Measurements from ENCODE around the gene MRTO4.
"Not testable (repeated sequence)": the region's sequence is repeated elsewhere in the genome, so short reads cannot be mapped to it uniquely, and the experiment has no call there.

MRTO4 gene

GRCh38 chr1:19222979-19223824 is 28.4 kb upstream of the MRTO4 start:
- no peak for DNase-seq (ENCODE audit: low spot score)

DNA sequence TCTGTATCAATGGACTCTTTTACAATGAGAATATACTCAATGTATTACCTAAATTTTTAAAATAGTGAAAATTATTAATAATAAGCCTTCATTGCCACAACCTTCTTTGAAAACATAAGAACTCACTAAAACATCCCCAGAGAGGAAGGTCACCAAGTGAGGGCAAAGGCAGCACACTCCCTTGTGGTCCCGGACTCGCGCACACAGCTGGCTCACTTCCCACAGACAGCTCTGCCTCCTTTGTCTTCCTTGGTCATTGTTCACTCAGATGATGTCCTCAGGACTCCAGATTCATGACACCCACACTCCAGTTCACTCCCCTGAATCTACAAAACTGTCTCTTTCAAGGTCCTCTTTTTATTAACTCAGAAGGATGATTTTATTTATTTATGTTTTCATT is 22.4 kb upstream of the MRTO4 start:
- DNase-seq (ENCODE audit: low spot score) = no peak

- no peak for DNase-seq (ENCODE audit: low spot score)
These were observed 21.7 kb upstream of the MRTO4 start for GRCh38 chr1:19229828-19230325.

DNA sequence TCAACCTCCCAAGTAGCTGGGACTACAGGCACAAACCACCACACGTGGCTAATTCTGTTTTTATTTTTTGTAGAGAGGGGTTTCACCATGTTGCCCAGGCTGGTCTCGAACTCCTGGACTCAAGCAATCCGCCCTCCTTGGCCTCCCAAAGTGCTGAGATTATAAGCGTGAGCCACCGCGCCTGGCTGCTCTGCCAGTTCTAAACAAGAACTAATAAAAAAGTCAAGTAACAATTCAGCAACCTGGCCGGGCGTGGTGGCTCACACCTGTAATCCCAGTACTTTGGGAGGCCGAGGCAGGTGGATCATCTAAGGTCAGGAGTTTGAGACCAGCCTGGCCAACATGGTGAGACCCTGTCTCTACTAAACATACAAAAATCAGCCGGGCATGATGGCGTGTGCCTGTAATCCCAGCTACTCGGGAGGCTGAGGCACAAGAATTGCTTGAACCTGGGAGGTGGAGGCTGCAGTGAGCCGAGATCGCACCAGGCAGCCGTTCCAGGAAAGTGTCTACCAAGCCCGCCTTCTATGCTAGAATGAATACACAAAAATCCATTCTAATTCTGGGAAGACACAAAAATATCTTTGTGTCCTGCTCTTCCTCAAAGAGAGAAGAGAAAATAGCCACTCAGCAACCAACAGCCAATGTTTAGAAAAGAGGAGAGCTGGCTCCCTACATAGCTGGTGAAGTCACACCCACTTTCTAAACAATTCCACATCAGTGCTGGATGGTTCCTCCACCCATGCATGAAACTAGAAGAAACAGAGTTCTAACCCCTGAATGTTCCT is 19.7 kb upstream of the MRTO4 start:
- not testable (repeated sequence) for DNase-seq (ENCODE audit: low spot score)

- no peak for DNase-seq (ENCODE audit: low spot score)
These were observed 19.1 kb upstream of the MRTO4 start for GRCh38 chr1:19232524-19232846.

DNA sequence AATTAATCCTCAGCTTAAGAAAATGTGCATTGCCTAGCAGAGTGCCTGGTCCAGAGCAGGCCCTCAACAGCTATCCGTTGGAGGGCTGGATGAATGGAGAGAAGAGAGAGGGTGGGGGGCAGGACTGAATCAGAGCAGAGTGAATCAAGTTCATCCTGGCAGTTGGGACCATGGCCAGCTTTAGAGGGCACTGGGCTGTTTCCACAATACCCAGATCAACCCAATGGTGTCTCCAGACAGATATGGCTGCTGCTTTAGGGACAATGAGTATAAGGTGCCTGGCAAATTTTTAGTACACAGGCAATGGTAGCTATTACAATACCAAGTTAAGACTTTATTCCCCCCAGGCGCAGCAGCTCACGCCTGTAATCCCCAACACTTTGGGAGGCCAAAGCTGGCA is 17.4 kb upstream of the MRTO4 start:
- no peak for DNase-seq (ENCODE audit: low spot score)

- no peak for DNase-seq (ENCODE audit: low spot score)
These were observed 11.7 kb upstream of the MRTO4 start for GRCh38 chr1:19239876-19240275.

DNA sequence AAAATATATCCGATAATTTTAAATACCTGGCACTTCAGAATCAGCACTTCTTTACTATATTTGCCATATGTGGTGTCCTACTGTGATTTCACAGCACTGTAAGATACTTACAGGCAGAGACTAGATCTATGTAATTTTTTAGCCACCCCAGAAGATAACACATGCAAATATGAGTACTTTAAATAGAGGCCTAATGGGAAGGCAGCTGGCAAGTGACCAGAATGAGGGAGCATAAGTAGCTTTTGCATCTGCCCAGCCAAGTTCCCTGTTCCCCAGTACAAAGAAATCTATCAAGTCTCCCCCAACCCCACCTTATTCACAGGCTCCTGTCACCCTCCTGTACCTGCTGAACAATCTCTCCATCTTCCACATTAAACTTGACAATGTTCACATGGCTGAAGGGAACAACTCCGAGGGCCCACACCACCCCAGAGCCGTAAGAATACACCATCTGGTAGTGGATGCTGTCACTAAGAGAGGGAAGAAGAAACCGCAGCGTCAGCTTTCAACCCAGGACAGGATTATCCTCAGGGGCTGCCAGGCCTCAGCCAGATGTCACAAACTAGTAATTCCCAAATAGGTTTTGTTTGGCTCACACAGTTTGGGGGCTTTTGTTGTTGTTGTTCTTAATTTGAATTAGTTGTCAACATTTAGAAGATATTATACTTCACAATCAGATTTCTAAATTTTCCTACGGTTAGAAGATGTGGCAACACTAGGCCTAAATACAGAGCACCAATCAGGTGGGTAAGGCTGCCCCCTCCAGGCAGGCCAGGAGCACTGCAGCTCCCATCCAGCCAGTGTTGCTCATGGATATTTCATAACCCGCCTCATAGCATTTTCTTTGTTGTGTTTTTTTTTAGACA is 10.7 kb upstream of the MRTO4 start:
- DNase-seq (ENCODE audit: low spot score) = peak; percentile 94

DNA sequence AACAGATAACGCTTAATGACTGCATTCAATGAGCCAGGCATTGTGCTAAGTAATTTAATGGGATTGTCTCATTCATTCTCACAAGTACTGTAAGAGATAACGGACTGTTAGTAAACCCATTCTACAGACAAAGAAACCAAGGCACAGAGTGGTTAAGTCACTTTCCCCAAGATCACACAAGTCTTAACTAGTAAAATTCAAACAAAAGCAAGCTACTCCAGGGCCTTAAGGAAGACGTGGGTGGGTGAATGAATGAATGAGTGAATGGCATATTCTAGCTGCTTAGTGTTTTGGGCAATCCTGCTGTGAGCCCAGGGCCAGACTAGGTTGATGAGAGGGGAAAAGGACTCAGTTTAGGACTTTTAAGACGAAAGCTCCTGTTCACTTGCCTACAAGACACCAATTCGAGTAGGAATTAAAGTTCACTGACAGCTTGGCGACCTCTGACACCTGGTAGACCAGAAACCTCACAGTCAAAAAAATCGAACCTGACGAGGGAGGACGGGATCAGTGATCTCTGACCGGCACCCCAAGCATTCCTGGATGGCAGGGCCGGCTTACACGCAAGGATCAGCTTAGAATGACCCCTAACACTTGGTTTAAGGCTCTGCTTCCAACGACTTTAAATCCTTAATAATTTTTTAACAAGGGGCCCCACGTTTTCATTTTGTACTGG is 838 bp upstream of the MRTO4 start:
- DNase-seq (ENCODE audit: low spot score) = no peak

- no peak for DNase-seq (ENCODE audit: low spot score)
These were observed 2.8 kb downstream of the MRTO4 start for GRCh38 chr1:19254416-19254815.

GRCh38 chr1:19255288-19255687 is 3.7 kb downstream of the MRTO4 start:
- no peak for DNase-seq (ENCODE audit: low spot score)

GRCh38 chr1:19256301-19256700 is 4.7 kb downstream of the MRTO4 start:
- DNase-seq (ENCODE audit: low spot score) = not testable (repeated sequence)

DNA sequence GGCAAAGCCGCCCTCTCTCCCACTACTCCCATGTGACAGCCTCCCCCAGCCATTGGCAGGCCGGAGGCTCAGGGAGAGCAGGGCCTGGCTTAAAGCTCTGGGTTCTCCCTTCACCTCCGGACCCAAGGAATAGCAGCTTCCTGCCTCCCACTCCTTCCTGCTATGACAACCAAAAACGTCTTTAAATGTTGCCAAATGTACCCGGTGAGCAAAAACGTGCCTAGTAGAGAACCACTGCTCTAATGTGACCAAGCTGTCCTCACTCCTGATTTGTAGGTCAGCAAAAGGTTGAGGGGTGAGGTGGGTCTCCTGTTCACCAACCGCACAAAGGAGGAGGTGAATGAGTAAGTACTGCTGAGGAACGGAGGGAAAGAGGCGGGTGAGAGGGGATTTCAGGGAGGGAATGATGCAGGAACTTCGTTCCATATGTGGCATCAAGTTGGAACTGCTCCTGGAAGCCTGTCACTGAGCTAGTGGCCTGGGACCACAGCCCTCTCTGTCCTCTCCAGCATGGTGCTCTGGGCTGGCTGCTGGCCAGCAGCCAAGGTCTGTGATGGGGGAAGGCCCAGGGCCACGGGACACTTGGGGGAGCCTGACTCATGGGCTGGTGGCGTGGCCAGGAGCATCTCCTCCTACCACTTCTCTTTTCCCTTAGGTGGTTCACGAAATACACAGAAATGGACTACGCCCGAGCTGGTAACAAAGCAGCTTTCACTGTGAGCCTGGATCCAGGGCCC is 5.7 kb downstream of the MRTO4 start:
- no peak for DNase-seq (ENCODE audit: low spot score)

GRCh38 chr1:19258353-19258752 is 6.7 kb downstream of the MRTO4 start:
- DNase-seq (ENCODE audit: low spot score) = no peak

- DNase-seq (ENCODE audit: low spot score) = peak; percentile 96
These were observed 8.9 kb downstream of the MRTO4 start for GRCh38 chr1:19260211-19261138.

DNA sequence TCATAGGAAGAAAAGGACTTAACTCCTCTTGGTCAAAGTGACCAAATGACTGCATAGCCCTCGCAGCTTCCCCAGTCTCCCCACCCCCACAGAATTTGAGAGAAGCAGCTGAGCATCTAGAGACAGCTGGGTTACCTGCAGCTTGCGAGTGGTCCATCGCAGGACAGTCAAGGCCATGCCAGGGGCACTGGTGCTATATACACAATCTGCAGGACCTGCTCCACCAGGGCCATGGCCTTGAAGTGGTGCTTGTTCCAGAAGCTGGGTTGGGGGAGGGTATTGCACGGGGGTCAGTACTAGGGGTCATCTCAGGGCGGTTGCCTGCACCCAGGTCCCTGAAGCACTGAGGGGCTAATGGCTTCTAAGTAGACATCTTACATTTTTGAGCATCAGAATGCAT is 10.4 kb downstream of the MRTO4 start:
- DNase-seq (ENCODE audit: low spot score) = no peak

DNA sequence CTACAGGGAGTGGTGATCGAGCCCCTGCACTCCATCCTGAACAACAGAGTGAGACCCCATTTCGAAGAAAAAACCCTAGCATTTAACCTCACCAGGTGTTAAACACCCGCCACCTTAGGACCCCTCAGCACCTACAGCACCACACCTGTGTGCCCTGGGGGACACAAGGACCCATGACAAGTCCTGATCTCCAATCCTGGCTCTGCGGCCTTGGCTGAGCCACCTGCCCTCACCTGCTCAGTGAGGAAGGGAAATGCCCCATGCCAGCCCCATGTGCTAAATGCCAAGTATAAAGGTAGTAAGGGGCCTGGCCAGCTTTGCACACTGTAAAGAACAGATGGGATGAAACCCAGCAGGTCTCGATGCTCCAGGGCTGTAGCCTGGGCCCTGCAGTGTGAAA is 11.1 kb downstream of the MRTO4 start:
- DNase-seq (ENCODE audit: low spot score) = no peak

DNA sequence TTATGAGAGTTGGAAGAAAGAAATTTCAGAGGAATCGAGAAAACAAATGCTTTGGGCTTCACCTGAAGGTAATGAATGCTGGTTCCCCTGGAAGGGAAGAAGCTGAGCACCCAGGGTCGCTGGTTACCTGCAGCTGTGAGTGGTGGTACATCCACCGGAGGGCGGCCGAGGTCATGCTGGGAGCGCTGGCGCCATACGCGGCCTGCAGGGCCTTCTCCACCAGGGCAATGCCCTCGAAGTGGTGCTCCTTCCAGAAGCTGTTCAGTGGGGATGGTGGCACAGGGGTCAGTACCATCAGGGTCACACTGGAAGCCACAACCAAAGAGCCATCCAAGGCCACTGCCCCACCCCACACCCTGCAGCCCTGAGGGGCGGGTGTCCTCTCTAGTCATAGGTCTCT is 16.8 kb downstream of the MRTO4 start:
- no peak for DNase-seq (ENCODE audit: low spot score)

DNA sequence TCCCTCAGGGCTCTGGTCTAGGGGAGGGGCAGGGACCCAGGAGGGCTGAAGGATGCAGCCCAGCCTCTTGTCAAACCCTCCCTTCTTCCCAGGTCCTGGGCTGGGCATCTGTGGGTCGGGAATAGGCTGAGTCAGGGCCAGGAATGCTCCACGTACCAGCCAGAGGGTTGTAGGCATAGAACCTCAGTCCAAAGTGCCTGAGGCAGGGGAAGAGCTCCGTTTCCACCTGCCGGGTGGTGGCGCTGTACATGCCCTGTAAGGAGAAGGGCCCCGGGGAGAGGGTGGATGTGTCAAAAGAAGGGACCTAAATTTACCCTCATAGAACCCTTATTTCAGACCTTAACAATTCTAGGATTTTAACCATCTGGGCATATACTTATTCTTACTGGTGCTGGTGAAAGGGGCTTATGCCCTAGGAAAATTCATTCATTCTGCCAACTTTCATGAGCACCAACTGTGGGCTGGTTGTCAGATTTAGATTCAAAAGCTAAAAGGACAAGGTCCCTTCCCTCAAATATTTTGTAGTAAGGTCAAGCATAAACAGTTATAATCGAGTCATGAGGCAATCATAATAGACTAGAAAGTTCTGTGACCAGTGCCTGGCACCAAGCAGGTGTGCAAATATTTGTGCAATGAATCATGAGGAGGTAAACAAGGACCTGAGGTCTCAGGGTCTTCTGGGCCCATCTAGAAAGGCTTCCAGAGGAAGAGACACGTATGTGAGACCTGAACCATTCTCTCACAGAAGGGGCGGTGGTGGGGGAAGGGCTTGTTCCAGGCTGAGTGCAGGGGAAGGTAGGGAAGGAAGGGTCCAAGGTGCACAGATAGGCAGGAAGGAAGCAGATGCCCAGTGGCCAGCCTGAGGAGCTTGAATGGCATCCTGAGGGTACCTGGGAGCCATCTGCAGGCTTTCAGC is 18.1 kb downstream of the MRTO4 start:
- DNase-seq (ENCODE audit: low spot score) = not testable (repeated sequence)
